ENCODE results near the gene KCTD6.

The KCTD6 gene

DNA sequence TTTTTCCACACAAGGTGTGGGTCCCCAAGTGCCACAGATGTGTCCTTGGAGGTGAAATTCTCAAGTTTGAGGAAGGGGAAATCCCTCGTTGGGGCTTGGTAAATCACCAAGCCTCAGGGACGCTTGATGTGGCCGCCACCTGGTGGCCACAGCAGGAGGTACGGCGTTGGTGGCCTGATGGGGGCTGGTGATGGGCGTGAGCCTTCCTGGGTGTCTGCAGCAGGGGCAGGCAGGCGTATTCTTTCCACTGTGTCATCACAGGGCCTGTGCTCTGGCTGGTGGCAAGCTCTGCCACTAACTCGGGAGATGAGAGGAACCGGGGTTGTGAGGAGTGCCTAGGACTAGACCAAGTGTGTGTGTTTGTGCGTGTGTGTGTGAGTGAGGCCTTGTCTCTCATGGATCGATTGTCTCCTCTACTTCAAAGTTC is 40.9 kb downstream of the KCTD6 start:
- TF ChIP-seq SIN3A (IDR thresholded peaks at IDR 0.05; ENCODE audit: borderline replicate concordance, insufficient read depth, low read length): no peak
- no peak for TF ChIP-seq POLR2AphosphoS5 (IDR thresholded peaks at IDR 0.05; ENCODE audit: low read depth, low read length)
- no peak for TF ChIP-seq FOXP2 (optimal IDR thresholded peaks at IDR 0.05; ENCODE audit: borderline replicate concordance, extremely low read depth, extremely low read length, insufficient read depth)
- TF ChIP-seq TAF1 (IDR thresholded peaks at IDR 0.05; ENCODE audit: borderline replicate concordance, insufficient read depth, low read length): no peak
- TF ChIP-seq, protein P1, sequence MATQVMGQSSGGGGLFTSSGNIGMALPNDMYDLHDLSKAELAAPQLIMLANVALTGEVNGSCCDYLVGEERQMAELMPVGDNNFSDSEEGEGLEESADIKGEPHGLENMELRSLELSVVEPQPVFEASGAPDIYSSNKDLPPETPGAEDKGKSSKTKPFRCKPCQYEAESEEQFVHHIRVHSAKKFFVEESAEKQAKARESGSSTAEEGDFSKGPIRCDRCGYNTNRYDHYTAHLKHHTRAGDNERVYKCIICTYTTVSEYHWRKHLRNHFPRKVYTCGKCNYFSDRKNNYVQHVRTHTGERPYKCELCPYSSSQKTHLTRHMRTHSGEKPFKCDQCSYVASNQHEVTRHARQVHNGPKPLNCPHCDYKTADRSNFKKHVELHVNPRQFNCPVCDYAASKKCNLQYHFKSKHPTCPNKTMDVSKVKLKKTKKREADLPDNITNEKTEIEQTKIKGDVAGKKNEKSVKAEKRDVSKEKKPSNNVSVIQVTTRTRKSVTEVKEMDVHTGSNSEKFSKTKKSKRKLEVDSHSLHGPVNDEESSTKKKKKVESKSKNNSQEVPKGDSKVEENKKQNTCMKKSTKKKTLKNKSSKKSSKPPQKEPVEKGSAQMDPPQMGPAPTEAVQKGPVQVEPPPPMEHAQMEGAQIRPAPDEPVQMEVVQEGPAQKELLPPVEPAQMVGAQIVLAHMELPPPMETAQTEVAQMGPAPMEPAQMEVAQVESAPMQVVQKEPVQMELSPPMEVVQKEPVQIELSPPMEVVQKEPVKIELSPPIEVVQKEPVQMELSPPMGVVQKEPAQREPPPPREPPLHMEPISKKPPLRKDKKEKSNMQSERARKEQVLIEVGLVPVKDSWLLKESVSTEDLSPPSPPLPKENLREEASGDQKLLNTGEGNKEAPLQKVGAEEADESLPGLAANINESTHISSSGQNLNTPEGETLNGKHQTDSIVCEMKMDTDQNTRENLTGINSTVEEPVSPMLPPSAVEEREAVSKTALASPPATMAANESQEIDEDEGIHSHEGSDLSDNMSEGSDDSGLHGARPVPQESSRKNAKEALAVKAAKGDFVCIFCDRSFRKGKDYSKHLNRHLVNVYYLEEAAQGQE (IDR thresholded peaks at IDR 0.05; ENCODE audit: insufficient read depth in 1 of 2, low read depth in 2 of 2, low read length in 2 of 2): no peak

DNA sequence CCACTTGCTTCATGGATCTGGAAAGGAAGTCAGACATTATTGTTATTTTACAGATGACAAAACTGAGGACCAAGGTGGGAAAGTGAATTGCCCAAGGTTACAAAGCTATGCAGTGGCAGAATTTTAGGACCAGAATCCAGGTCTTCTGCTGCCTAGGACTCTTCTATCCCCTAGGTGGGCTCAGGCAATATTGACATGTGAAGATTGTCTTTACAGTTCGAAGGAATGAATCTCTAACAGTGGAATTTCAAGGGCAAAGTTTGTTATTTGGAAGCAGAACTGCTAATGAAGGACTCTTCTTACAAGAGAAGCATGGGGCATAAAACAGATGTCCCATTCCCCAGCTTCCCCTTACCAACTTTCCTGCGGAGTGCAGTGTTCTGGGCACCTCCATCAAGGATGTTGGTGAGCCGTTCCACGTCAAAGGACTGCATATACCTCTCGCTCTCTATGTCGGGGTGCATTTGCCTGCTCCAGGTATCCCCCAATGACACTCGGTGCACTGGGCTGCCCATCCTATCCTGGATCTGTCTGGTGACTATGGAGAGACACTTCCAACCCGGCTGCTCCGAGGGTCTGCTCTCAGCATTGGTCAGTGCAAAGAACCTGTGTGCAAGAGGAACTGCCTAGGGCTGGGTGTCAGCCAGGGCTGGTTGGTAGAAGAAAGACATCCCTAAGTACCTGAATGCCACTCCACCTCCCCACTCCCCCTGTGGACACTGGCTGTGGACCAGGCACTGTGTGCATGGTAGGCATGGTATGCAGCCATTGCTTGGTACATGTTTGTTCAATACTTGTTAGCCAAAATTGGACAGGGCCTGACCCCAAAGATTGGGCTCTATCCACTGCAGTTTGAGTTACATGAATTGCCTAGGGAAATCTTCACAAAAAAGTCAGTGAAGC is 42.9 kb downstream of the KCTD6 start:
- no peak for TF ChIP-seq TAF1 (IDR thresholded peaks at IDR 0.05; ENCODE audit: borderline replicate concordance, insufficient read depth, low read length)

GRCh38 chr3:58535531-58536500 is 43.9 kb downstream of the KCTD6 start:
- no peak for TF ChIP-seq FOXP2 (optimal IDR thresholded peaks at IDR 0.05; ENCODE audit: borderline replicate concordance, extremely low read depth, extremely low read length, insufficient read depth)
- TF ChIP-seq, protein P1 (IDR thresholded peaks at IDR 0.05; ENCODE audit: insufficient read depth in 1 of 2, low read depth in 2 of 2, low read length in 2 of 2): no peak
- no peak for TF ChIP-seq POLR2AphosphoS5 (IDR thresholded peaks at IDR 0.05; ENCODE audit: low read depth, low read length)
- no peak for TF ChIP-seq TAF1 (IDR thresholded peaks at IDR 0.05; ENCODE audit: borderline replicate concordance, insufficient read depth, low read length)
- no peak for TF ChIP-seq SIN3A (IDR thresholded peaks at IDR 0.05; ENCODE audit: borderline replicate concordance, insufficient read depth, low read length)

GRCh38 chr3:58536501-58537411 is 44.9 kb downstream of the KCTD6 start, which contains the start of gene ACOX2:
ACOX2 (minus strand) TSS chr3:58537190; CDS start chr3:58535106, 2,084 bp downstream.
- TF ChIP-seq POLR2AphosphoS5 (IDR thresholded peaks at IDR 0.05; ENCODE audit: low read depth, low read length) (peak; percentile 62; the same call in 1 of the 2 replicates), SIN3A (IDR thresholded peaks at IDR 0.05; ENCODE audit: borderline replicate concordance, insufficient read depth, low read length) (no peak)

- TF ChIP-seq, protein P1 (IDR thresholded peaks at IDR 0.05; ENCODE audit: insufficient read depth in 1 of 2, low read depth in 2 of 2, low read length in 2 of 2): no peak
- no peak for TF ChIP-seq POLR2AphosphoS5 (IDR thresholded peaks at IDR 0.05; ENCODE audit: low read depth, low read length)
Measured at GRCh38 chr3:58537412-58538301, 45.8 kb downstream of the KCTD6 start.
